Activated CD8-positive, alpha-beta memory T cell treated with anti-CD3 and anti-CD28 coated beads for 24 hours (primary cell): Measurements from ENCODE around the gene PYM1.
"Not testable (repeated sequence)": the region's sequence is repeated elsewhere in the genome, so short reads cannot be mapped to it uniquely, and the experiment has no call there.

Experiments used
- DNase-seq: peaks from one replicate; pipeline ENCODE4 v3.0.0-alpha.2; 2020

Gene PYM1

DNA sequence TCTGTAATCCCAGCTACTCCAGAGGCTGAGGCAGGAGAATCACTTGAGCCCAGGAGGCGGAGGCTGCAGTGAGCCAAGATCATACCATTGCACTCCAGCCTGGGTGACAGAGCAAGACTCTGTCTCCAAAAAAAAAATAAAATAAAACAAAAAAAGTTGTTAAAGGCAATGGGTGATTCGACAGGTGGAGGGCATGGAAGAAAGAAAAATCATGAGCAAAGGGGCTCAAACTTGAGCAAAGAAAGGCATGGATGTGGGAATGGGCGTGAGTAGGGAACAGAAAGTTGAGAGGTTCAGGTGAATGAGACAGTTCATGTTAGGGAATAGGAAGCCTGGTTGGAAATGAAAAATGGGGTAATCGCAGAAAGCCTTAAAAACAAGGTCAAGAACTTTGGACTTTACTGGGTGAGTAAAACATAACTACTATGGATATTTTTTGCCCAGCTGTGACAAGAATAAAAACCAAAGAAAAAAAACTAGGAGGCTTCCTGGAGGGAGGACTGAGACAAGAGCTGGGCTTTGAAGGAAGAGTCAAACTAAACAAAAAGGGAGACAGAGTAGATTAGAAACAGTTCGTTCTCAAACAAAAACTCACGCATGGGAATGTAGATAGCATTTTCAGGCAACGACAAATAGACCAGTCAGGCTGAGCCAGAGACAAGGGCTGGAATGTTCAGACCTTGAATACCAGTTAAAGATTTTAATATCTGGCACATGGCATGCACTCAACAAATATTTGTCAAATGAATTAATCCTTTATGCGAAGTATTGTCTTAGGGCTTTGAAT lies 18.8 kb downstream of the PYM1 start:
- peak; percentile 4 for DNase-seq

DNA sequence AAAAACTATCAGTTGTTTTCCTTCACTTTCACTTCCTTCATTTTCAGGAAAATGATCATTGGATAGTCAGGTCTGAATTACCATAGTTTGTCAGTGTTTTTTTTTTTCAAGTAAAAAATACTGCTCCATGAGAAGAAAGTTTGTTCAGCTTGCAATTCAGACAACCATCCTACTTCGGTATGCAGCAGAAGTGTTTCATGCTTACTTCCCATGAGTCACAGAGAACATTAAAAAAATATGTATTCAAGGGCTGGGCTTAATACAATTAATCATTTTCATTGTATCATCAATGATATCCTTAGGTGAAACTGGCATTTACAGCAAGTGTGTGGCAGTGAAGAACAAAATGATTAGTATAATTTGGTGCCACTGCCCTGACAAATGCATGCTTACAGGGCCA lies 21.6 kb downstream of the PYM1 start:
- no peak for DNase-seq

DNA sequence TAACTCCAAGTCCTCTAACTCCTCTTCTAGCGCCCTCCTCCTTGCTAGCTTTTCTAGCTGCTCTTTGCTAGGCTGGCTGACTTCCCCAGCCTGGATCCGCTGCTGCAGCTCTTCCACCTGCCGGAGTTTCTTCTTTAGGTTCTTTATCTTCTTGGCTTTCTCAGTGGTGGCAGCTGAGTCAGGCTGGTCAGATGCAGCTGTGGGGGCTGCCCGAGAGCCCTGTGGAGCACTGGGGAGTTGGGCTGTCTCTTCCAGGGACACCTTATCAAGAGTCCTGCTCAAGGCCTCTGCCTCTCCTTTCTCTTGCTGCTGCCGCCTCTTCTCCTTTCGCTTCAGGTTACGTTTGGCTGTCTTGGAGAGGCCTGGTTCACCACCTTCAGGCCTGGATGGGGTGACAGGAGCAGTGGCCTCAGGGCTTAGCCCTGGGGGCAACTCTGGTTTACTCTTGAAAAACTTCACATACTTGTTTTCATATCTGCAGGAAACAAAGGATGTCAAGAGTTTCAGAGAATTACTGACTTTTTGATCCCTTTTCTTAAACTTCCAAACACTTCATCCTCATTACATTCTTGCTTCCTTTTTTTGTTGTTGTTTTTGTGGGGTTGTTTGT lies 25.7 kb downstream of the PYM1 start:
- peak; percentile 28 for DNase-seq

DNA sequence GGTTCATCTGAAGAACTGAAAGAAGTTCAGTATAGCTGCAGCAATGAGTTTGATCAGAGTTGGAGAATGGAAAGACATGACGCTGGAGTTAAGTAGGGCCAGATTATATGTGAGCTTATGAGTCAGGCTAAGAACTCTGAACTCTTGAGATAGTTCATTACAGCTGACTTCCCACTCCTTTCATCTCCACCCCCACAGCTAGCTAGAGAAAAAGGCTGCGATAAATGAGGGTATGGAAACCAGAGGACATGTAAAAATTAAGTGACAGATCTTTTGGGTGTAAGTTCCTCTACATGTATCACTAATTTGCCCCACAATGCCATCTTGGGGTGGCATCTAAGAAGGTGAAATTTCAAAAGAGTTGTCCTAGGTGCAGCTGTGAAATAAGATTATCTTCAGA lies 28.6 kb downstream of the PYM1 start:
- peak; percentile 56 for DNase-seq

DNA sequence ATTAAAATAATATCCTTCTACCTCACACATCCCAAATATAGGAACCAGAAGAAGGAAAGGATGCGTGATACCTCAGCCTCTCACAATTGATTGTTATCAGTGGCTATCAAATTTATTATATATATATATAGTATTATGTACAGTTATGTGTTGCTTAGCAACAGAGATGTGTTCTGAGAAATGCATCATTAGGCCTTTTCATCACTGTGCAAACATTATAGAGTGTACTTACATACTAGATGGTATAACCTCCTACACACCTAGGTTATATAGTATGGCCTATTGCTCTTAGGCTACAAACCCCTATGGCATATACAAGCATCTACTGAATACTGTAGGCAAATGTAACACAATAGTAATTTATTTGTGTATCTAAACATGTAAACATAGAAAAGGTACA lies 34.0 kb downstream of the PYM1 start:
- DNase-seq, result no peak

DNA sequence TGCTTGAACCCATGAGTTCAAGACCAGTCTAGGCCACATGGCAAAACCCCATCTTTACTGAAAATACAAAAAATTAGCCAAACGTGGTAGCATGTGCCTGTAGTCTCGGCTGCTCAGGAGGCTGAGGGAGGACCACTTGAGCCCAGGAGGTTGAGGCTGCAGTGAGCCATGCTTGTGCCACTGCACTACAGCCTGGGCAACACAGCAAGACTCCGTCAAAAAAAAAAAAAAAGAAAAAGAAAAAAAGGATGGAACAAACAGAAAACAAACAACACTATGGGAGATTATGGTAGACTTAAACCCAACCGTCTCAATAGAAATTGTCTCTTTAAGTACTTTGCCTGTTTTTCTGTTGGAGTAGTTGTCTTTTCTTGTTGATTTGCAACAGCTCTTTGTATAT lies 36.4 kb downstream of the PYM1 start:
- DNase-seq, result no peak

DNA sequence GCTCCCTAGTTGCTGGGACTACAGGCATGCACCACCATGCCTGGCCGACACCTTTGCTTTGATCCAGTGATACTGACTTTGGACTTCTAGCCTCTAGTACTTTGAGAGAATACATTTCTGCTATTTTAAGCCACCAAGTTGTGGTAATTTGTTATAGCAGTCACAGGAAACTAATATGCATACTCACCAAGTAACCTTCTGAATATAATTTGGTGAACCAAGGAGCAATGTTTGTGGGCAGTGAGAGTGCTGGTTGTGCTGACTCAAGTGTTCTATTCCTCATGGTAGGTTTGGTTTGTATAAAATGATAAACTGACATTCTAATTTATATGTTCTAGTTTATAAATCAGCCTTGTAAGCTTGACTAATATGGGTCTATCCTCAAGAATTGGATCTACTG lies 42.6 kb downstream of the PYM1 start:
- DNase-seq, result no peak

DNA sequence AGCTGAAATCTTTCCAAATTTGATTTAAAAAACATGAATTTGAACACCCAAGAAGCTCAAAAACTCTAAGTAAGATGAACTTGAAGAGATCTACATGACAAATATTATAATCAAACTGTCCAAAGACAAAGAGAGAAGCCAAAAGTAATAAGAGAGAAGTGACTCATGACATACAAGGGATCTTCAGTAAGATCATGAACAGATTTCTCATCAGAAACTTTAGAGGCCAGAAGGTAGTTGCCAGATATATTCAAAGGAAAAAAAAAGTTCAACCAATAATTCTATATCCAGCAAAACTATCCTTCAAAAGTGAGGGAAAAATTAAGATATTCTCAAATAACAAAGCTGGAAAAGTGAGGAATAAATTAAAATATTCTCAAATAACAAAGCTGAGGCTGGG lies 49.9 kb downstream of the PYM1 start:
- DNase-seq, result no peak

DNA sequence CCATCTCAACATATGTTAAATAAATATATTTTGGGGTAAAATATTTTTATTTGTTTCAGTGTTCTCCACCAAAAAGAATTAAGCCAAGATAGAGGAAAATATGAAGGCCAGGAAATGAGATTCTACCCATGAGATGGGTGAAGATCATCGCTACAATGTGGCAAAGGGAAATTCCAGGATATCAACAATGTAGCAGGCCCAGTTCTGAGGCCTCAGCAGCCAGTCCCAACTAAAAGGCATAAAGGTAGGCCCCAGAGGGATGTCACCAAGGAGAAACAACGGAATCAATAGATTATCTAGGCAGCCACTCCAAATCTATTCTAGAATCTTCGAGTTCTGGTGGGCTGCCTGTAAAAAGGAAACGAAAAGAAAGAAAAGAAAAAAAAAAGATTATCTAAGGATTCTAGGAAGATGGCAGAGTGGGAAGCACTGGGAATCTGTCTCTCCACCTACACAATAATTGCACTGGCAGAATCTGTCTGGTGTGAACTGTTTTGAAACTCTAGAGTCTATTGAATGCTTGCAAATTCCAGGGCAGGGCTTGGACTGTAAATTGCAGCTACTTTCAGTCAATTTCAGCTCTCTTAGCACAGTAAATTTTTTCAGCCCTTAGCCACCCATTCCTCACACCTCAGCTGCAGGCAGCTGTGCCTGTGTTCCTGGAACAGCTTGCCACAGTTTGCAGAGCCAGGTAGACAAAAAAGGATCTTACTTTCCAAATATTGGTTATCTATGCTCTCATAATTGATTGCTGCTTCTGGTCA lies 51.8 kb downstream of the PYM1 start:
- DNase-seq, result no peak

DNA sequence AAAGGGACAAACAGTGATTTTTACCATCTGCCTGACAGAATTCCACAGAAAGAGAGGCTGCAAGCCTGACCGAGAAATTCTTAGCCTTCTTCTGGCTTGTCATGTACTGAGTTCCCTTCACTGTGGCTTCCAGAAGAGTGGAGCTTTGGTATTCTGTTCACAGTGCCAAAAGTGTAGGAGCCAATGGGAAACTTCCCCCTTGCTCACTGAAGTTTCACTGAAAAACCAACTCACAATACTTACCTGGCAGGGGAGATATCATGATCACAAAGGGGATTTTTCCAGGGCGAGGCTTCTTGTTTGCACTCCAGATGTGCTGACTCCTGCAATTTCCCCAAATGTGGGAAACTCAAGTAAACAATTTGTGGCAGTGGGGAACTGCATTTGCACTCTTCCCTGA lies 53.3 kb downstream of the PYM1 start:
- no peak for DNase-seq

DNA sequence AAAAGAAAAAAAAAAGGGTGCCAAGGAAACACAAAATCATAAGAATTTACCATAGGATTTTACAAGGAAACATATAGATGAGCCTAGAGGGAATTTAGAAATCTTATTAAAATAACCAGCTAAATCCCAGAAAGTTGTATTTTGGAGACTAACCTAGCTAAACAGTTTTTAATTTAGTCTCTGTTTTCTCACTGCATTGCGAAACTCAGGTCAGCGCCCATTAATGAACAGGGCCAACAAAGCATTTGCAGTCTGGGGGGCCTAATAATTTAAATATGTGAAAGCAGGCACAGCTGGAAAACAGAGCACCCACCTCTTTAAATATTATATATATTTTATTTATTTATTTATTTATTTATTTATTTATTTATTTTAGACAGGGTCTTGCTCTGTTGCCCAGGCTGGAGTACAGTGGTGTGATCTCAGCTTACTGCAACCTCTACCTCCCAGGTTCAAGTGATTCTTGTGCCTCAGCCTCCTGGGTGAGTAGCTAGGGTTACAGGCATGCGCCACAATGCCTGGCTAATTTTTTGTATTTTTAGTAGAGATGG lies 61.2 kb downstream of the PYM1 start:
- DNase-seq, result not testable (repeated sequence)

DNA sequence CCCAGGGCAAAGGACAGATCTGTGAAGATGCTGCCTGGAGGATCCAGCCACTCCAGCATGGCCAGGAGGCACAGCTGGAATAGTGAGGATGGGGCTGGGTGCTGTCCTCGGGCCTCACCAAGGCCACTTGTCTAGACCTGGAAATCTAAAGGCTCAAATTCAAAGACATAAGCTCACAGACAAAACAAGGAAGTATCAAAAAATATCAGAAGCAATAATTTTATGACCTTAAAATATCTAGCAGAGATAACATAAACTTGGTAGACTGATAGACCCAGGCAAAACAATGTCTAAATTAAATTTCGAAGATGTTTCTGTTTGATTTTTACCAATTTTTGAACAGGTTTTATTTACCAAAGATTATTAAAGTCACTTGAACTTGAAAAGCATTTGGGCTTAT lies 62.4 kb downstream of the PYM1 start:
- DNase-seq, result no peak

DNA sequence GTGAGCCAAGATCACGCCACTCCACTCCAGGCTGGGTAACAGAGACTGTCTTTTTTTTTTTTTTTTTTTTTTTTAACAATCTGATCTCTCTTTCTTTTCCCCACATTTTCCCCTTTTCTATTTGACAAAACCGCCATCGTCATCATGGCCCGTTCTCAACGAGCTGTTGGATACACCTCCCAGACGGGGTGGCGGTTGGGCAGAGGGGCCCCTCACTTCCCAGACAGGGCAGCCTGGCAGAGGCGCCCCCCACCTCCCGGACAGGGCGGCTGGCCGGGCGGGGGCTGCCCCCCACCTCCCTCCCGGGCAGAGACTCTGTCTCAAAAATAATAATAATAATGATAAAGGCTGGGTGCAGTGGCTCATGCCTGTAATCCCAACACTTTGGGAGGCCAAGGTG lies 64.8 kb downstream of the PYM1 start:
- not testable (repeated sequence) for DNase-seq

DNA sequence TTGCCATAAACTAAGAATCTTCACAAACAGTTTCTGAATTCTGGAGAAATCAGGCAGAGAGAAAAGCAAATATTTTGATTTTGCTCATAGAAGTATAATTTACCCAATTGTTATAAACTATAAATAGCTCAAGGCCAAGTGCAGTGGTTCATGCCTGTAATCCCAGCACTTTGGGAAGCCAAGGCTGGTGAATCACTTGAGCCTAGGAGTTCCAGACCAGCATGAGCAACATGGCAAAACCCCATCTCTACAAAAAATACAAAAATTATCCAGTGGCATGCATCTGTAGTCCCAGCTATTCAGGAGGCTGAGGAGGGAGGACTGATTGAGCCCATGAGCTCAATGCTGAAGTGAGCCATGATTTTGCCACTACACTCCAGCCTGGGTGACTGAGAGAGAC lies 65.4 kb downstream of the PYM1 start:
- DNase-seq, result no peak

DNA sequence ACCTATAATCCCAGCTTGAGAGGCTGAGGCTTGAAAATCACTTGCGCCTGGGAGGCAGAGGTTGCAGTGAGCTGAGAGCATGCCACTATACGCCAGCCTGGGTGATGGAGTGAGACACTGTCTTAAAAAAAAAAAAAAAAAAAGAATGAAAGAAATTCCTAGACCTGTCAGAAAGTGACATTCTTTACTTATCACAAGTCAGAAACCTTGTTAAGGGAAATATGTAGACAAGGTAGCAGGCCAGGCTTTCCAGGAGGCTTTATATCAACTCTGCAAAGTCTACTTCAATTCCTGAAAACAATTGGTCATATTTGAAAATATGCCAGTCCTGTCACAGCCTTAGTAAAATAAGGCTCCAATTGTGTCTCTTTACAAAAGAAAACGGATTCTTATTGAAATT lies 65.8 kb downstream of the PYM1 start:
- no peak for DNase-seq

DNA sequence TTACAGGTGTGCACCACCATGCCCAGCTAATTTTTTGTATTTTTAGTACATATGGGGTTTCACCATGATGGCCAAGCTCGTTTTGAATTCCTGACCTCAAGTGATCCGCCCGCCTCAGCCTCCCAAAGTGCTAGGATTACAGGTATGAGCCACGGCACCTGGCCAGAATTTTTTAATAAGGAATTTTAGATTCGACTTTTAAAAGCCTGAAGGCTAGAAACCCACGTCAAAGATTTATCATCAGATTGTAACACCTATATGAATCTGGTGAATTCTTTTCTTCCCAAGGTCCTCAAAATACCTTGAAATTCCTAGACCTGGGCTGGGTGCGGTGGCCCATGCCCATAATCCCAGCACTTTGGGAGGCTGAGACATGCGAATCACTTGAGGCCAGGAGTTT lies 66.3 kb downstream of the PYM1 start:
- no peak for DNase-seq

DNA sequence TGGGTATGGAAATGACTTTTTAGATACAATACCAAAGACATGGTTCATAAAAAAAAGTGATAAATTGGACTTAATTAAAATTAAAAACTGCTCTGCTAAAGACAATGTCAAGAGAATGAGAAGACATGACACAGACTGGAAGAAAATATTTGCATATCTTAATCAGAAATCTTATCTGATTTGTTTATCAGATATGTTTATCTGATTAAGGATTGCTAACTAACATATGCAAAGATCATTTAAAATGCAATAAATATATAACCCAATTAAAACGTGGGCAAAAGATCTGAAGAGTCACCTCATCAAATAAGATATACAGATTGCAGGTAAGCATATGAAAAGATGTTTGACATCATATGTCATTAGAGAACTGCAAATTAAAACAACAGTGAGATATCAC lies 75.0 kb downstream of the PYM1 start:
- no peak for DNase-seq
